NCI-H187 treated with DMSO at 0.1 percent for 48 hours (cell line): ENCODE results near the gene PTPRD.

Experiments used
- DNase-seq: peaks from one replicate; lab custom pipeline; 2025; lab: John Stamatoyannopoulos, UW

The PTPRD gene

GRCh38 chr9:8382777-8383527 is 2229.8 kb downstream of the PTPRD start:
- no peak for DNase-seq

GRCh38 chr9:8382266-8382665 is 2230.5 kb downstream of the PTPRD start:
- DNase-seq = no peak

GRCh38 chr9:8381601-8382000 is 2231.2 kb downstream of the PTPRD start:
- no peak for DNase-seq

GRCh38 chr9:8374471-8374870 is 2238.3 kb downstream of the PTPRD start:
- no peak for DNase-seq

DNA sequence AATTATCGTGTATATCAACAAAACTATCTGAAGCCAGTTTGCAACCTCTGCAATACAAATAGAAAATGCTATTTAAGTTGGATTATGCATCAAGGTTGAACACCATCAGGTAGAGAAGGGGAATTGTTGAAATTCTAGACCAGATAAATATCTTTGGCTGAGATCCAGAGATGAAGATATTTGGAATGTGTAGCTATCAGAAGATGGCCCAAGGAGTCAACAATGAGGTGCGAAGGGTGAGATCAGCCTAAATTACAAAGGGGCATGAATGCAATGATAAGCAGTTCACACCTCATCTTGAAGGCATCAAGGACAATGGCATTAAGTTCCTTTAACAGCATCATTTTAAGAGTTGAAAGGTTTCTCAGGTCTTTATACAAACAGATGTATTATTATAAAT is 2241.1 kb downstream of the PTPRD start:
- DNase-seq = no peak

- no peak for DNase-seq
Measured at GRCh38 chr9:8366161-8366926, 2246.5 kb downstream of the PTPRD start.

GRCh38 chr9:8365466-8366160 is 2247.2 kb downstream of the PTPRD start:
- DNase-seq = no peak

- no peak for DNase-seq
Measured at GRCh38 chr9:8365029-8365428, 2247.8 kb downstream of the PTPRD start.

DNA sequence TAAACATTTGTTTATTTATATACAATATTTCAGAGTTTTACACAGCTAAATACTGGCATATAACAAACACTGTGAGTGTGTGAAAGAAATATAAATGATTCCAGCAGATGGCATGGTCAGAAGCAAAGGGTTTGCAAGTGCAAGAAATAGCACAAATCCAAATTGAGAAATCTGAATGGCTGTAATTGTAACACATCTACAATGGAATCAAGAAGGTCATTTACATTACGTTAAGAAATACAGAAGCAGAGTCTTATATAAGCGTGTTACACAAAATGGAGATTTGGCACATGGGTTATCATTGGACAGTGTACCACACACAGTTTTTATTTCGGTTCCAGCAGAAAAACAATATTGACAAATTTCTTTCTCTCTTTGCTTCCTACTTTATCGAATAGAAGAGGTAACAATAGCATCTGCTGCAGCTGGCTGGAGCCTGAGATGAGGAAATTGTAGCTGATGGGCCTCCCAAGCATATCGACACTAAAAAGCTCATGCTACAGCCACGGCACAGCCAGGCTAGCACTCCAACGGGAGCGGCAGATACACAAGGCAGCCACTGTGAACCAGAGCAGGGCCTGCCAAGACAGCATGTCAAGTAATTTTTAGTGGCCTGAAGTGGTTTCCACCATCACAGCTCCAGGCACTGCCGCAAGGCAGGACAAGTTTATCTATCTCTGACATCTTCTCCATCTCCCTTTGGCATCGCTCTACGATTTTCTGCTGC is 2248.6 kb downstream of the PTPRD start:
- DNase-seq = no peak

DNA sequence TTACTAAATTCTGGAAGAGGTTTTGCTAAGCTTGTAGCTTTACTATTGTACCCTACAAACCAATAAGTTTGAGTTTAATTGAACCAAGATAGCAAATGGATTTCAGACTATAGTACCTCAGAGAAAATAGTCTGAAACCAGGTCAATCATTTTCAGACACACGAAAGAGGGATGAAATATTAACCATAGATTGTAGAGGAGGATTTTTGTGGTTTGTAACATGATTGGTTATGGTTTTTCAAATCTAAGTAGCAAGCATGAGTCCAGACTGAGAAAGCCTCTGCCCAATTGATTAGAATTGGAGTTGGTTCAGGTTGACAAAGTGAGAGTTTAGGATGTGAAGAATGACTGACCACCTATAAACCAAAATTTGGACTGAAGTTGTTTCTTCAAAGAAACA is 2250.6 kb downstream of the PTPRD start:
- no peak for DNase-seq

GRCh38 chr9:8361364-8361763 is 2251.4 kb downstream of the PTPRD start:
- no peak for DNase-seq

DNA sequence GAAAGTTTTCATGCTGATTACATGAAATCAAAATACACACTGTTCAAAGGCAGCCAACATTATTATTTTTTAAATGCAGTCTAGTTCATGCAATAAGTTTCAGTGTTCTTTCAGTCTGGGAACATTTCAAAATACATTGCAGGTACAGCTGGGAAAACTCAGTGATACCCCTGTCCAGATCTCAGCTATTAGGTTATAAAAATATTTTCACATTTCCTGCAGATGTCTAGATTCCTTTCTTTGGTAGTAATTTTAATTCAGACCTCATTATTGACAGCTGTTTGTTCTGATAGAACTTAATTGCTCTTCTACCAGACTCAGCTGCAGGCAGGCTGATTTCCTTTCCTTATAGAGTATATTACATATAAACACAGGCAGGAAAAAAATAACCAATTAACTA is 2256.4 kb downstream of the PTPRD start:
- DNase-seq = no peak

- no peak for DNase-seq
Measured at GRCh38 chr9:8351436-8351835, 2261.4 kb downstream of the PTPRD start.

- no peak for DNase-seq
Measured at GRCh38 chr9:8349901-8350300, 2262.9 kb downstream of the PTPRD start.

DNA sequence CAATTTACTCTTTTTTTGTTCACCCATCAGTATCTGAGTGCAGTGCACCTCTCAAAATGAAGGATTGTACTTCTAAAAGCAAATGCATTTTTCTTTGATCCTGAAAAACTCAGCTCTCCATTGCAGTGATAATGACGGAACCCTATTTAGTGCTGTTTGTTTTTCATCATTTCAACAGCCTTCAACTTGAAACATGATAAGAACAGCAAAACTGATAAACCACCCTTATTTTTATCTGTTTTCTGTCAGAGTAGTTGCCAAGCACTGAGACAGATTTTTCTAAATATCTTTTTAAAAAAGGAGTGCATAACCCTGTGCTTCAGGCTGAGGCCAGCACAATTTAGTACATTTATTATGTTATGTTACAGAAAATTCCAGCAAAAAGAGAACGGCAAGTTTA is 2263.4 kb downstream of the PTPRD start:
- no peak for DNase-seq

DNA sequence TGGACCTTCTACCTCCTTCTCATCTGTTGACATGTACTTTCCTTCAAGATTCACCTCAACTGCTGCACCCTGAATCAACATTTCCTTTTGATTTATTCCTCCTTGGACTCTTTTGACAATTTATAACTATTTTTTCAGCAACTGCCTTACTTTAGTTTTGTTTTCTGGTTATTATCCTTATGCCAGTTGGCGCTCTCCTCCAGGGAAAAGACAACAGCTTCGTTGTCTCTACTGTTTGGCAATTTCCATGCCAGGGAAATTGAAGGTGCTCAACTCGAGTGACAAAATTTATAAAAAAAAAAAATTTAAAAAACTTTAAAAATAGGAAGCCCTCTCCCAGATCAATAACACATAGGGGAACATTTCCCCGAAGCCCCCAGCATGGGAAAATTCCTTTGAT is 2264.0 kb downstream of the PTPRD start:
- no peak for DNase-seq

DNA sequence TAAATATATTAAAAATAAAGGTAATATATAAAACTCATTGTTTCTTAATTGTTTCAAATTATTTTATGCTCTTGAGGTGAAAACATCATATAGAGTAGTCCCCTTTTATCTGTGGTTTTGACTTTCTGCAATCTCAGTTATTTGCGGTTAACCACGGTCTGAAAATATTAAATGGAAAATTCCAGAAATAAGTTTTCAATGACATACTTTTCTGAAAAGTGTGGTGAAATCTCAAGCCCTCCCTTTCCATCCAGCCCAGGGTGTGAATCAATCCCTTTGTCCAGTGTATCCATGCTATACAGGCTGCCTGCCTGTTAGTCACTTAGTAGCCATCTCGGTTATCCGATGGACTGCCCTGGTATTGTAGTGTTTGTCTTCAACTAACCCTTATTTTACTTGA is 2266.5 kb downstream of the PTPRD start:
- no peak for DNase-seq

- DNase-seq = no peak
Measured at GRCh38 chr9:8338767-8339510, 2273.9 kb downstream of the PTPRD start.

DNA sequence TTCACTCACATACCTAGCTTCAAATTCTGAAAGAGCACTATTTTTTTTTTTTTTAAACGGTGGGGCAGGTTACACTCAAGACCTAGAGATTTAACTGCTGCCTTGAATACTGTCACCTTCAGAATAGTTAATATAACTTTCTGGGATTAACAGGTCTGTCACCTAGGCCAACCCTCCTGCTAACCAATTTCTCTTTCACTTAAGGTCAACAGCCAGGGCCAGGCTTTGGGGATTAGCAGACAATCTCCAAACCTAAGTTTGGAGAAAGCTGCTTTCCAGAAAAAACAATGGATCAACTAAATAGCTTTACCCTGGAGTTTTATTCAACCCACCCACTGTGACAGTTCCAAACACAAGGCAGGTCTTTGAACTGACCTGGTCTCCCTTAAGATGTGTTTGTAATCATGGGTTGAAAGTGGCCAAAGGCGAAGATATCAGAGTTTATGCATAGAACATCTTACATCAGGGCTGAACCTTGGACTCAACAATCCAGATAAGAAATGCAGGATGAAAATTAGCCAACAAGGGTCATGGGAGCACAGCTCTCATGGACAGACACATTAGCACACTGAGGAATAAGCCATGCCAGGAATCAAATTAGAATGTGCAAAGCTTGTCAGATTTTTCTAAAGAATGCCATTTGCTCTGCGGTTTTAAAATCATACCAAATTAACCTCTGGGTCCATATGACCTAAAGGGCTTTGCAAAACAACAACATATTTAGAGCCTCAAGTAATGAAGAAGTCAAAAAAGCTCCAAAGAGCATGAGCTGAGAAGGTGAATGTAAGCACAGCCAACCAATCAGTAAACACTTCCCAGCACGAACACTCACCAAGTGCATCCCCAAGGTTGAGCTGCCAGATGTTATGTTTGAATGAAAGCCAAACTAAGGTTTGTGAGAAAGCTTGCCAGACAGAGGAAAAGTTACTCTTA is 2274.7 kb downstream of the PTPRD start:
- DNase-seq = no peak

GRCh38 chr9:8332871-8333270 is 2279.9 kb downstream of the PTPRD start:
- no peak for DNase-seq

DNA sequence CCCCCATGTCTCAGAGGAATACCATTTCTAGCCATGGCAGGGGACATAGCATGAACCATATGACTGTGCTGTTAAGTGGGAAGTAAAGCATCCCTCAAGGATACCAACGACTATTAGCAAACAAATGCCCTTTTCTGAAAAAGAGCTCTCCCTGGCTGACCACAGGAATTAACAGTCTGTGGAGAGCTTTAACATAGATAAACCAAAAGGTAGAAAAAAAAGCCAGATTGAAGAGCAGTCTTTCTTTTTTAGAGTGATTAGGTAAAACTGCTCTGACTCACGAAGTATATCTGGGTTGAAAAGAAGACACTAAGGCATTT is 2280.5 kb downstream of the PTPRD start:
- DNase-seq = no peak
